ENCODE results near the gene BCOR. TPM values are rescaled to one million over a fixed set of nuclear protein-coding genes. Genes with fewer than 3 reads are reported as not detected.

The BCOR gene
- total and polyA plus RNA-seq, 2 of the 8 experiments (the other 6 are each of a cell fraction or from before 2014, with no cell fraction given) = 25.0 to 50.8 TPM

DNA sequence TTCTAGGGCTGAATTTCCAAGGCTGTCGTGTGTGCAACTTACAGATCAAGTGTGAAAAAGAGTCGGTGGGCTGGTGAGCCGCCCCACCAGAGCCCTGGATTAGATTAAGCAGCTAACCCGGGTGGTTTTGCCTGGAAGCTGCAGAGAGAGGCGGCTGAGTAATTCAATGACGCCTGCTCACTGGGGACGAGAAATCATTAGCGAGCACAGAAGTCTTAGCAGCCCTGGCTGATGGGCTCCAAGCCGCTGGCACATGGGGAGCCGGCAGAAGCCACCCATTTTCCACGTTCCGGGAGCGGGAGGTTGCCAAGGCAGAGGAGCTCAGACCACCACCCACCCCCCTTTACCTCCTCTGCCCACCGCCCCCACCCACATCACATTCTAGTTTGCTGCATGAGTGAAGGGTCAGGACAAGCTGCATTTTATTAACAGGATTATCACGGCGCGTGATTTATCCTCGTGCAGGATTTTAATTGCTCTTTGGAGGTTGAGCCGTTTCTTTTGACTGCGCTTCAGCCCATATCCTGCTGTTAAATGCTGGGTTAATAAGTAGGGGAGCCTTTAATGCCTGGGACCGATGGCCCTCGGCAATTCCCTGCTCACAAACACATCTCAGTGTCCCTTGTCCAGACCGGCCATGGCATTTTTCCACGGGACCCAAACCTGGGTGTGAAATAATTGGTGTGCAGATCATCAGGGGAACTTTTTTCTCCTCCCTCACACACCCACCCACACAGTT, 19.1 kb downstream of the BCOR start:
- H3K4me1 ChIP-seq (replicated peaks in 1 of 4; ENCODE audit: control insufficient read depth in 3 of 4, insufficient read depth in 4 of 4, low read length in 3 of 4) = peaks cover 8 to 32% (median 18%) of the 10 kb centered on the region in 4 experiments
- no peak overlapping the region for H3K18ac ChIP-seq (ENCODE audit: extremely low read depth, low read length)
- no peaks in the 10 kb centered on the region; the same call in 1 of the 2 replicates for H3K23me2 ChIP-seq (ENCODE audit: low read depth, low read length)
- H3K79me1 ChIP-seq (ENCODE audit: low read depth, low read length) = peaks cover 2% of the 10 kb centered on the region
- H3K79me2 ChIP-seq (ENCODE audit: control insufficient read depth in 1 of 2, insufficient read depth in 2 of 2, low read length in 2 of 2) = peaks cover 0 to 80% of the 10 kb centered on the region in 2 experiments; a peak in 3 of 4 replicates
- H2AFZ ChIP-seq (ENCODE audit: low read length) = no peak overlapping the region
- no peak overlapping the region for H3K4ac ChIP-seq (replicated peaks; ENCODE audit: insufficient read length, low read depth, low read length)
- H3K4me3 ChIP-seq (ENCODE audit: extremely low read depth in 1 of 4, insufficient read depth in 2 of 4, low read depth in 3 of 4, low read length in 4 of 4) = no peak overlapping the region
- H2AK5ac ChIP-seq (ENCODE audit: low read depth, low read length) = no peak overlapping the region
- H2BK12ac ChIP-seq (ENCODE audit: low read depth, low read length) = no peak overlapping the region
- H3K4me2 ChIP-seq (ENCODE audit: insufficient read depth in 1 of 2, low read depth in 2 of 2, low read length in 2 of 2) = no peak overlapping the region
- H2BK5ac ChIP-seq (ENCODE audit: low read depth, low read length) = no peak overlapping the region
- H4K91ac ChIP-seq (replicated peaks; ENCODE audit: insufficient read length, low read length) = no peak overlapping the region
- H3K27me3 ChIP-seq (replicated peaks in 1 of 4; ENCODE audit: control insufficient read depth in 3 of 4, extremely low read depth in 1 of 4, insufficient read depth in 3 of 4, low read length in 3 of 4) = no peaks in the 10 kb centered on the region
- H4K5ac ChIP-seq (ENCODE audit: insufficient read length, low read depth, low read length) = no peak overlapping the region
- no peak overlapping the region for H3K9ac ChIP-seq (replicated peaks in 1 of 4; ENCODE audit: extremely low read depth in 1 of 4, low read depth in 3 of 4, low read length in 3 of 4)
- H3K14ac ChIP-seq (ENCODE audit: insufficient read length) = no peak overlapping the region
- no peak overlapping the region for H3K27ac ChIP-seq (ENCODE audit: low read depth, low read length)
- no peaks in the 10 kb centered on the region for H3K9me3 ChIP-seq (ENCODE audit: insufficient read depth in 2 of 2, low read depth in 1 of 2, low read length in 1 of 2)
- H2BK20ac ChIP-seq (ENCODE audit: low read length) = no peak overlapping the region
- WGBS, 2 experiments (ENCODE audit: extremely low coverage in 1 of 2, insufficient coverage in 1 of 2, insufficient read length in 1 of 2, insufficient replicate concordance in 2 of 2, low coverage in 1 of 2, low lambda C conversion rate in 2 of 2, missing lambda C conversion rate in 1 of 2) = 87% methylated on average over 12 of the region's 24 CpGs; no CpG with 5 or more reads in 1 of the 2 experiments
- peak; percentile 65 for FAIRE-seq
- CTCF ChIA-PET (ENCODE audit: partially characterized antibody) = interaction anchor here (0.8 to 1.2 kb wide), 3 partner anchors 9 to 191 kb away, joined by 3 to 5 read pairs (median 3); no protein-coding TSS in a partner anchor
- H2BK120ac ChIP-seq (replicated peaks; ENCODE audit: low read depth, low read length) = no peak overlapping the region
- no peak overlapping the region for H3K56ac ChIP-seq (replicated peaks; ENCODE audit: insufficient read length, low read depth, low read length)
- H4K20me1 ChIP-seq (replicated peaks in 1 of 2; ENCODE audit: control insufficient read depth in 1 of 2, insufficient read depth in 2 of 2, low read length in 2 of 2) = peaks cover 21 to 33% of the 10 kb centered on the region in 2 experiments
- no peak overlapping the region; the same call in 1 of the 2 replicates for H4K8ac ChIP-seq (ENCODE audit: extremely low read depth, insufficient read depth, low read length)
- POLR2A ChIA-PET (ENCODE audit: partially characterized antibody) = interaction anchor here (2.3 to 5.3 kb wide), 2 partner anchors 13 to 21 kb away, joined by 5 to 30 read pairs; no protein-coding TSS in a partner anchor
- DNase-seq (ENCODE audit: low read depth in 1 of 2, low spot score in 2 of 2) = no peak
- no peak overlapping the region for H3K23ac ChIP-seq (ENCODE audit: insufficient read length)
- peaks cover 7 to 30% (median 24%) of the 10 kb centered on the region in 4 experiments for H3K36me3 ChIP-seq (ENCODE audit: control insufficient read depth in 2 of 4, insufficient read depth in 4 of 4, low read length in 3 of 4)
- H2BK15ac ChIP-seq (ENCODE audit: low read length) = no peak overlapping the region
- TF ChIP-seq ZNF274 (IDR thresholded peaks at IDR 0.05; ENCODE audit: borderline replicate concordance, extremely low read depth, low read length) (no peak), SP1 (IDR thresholded peaks at IDR 0.05; ENCODE audit: low read depth, low read length) (no peak), GABPA (IDR thresholded peaks at IDR 0.05; ENCODE audit: borderline replicate concordance, insufficient read depth, low read length) (no peak), BACH1 (IDR thresholded peaks at IDR 0.05; ENCODE audit: low read length) (no peak), SIX5 (IDR thresholded peaks at IDR 0.05; ENCODE audit: low read depth, low read length) (no peak), BCL11A (IDR thresholded peaks at IDR 0.05; ENCODE audit: low read depth in 2 of 2, low read length in 2 of 2) (no peak), RBBP5 (IDR thresholded peaks at IDR 0.05; ENCODE audit: borderline replicate concordance, low read depth, low read length) (no peak), TBP (IDR thresholded peaks at IDR 0.05; ENCODE audit: low read depth, low read length) (no peak), SIRT6 (IDR thresholded peaks at IDR 0.05; ENCODE audit: low read length) (no peak), SIN3A (conservative IDR thresholded peaks at IDR 0.05 in 1 of 2, IDR thresholded peaks at IDR 0.05 in 1 of 2; ENCODE audit: low read depth in 1 of 2, low read length in 2 of 2) (no peak), YY1 (IDR thresholded peaks at IDR 0.05; ENCODE audit: low read depth, low read length) (no peak), EGR1 (IDR thresholded peaks at IDR 0.05; ENCODE audit: borderline replicate concordance, low read depth, low read length) (no peak)
- TF ChIP-seq, protein P1, sequence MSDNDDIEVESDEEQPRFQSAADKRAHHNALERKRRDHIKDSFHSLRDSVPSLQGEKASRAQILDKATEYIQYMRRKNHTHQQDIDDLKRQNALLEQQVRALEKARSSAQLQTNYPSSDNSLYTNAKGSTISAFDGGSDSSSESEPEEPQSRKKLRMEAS (IDR thresholded peaks at IDR 0.05) = no peak

All from H1 (cell line).